HepG2 (cell line): ENCODE data around the gene GNAS.

Experiments used
- ATF1 ChIP-seq: IDR thresholded peaks from 2 replicates; pipeline ENCODE4 v1.6.1; 2016; ENCODE audit warnings: mild to moderate bottlenecking, control low read depth
- CBX5 ChIP-seq: sonication (generic); formaldehyde crosslinking; IDR thresholded peaks from 2 replicates; pipeline ENCODE4 v1.4.0; 2020; ENCODE audit warnings: missing genetic modification reagents, borderline replicate concordance
- CHCHD3 ChIP-seq: sonication (generic); formaldehyde crosslinking; IDR thresholded peaks from 2 replicates; pipeline ENCODE4 v1.8.0; 2022; ENCODE audit warnings: mild to moderate bottlenecking, missing genetic modification reagents, moderate library complexity
- CTCF ChIP-seq: sonication (generic); formaldehyde crosslinking; IDR thresholded peaks from 2 replicates; pipeline ENCODE4 v1.5.0; 2020; ENCODE audit warnings: mild to moderate bottlenecking, missing genetic modification reagents, moderate library complexity
- DMAP1 ChIP-seq: IDR thresholded peaks from 2 replicates; pipeline ENCODE4 v1.6.1; 2016
- ESRRA ChIP-seq: sonication (generic); formaldehyde crosslinking; IDR thresholded peaks from 2 replicates; pipeline ENCODE4 v1.5.1; 2020; ENCODE audit warnings: mild to moderate bottlenecking, low read depth, missing genetic modification reagents
- KDM5A ChIP-seq: fragments of 200-600 bp; sonication (generic); IDR thresholded peaks from 2 replicates; pipeline ENCODE4 v1.7.0; 2018; ENCODE audit warnings: antibody characterized with exemption, mild to moderate bottlenecking, low read length, borderline replicate concordance
- MEF2D ChIP-seq: sonication (generic); formaldehyde crosslinking; IDR thresholded peaks from 2 replicates; pipeline ENCODE4 v1.5.1; 2020; ENCODE audit warnings: mild to moderate bottlenecking, missing genetic modification reagents
- ONECUT2 ChIP-seq: sonication (generic); formaldehyde crosslinking; IDR thresholded peaks from 2 replicates; pipeline ENCODE4 v1.4.0; 2020; ENCODE audit warnings: missing genetic modification reagents
- POLR2AphosphoS5 ChIP-seq: IDR thresholded peaks from 2 replicates; pipeline ENCODE4 v1.6.1; 2012; ENCODE audit warnings: low read depth, low read length
- SOX5 ChIP-seq: IDR thresholded peaks from 2 replicates; pipeline ENCODE4 v1.6.1; 2016; ENCODE audit warnings: borderline replicate concordance
- ZNF274 ChIP-seq: sonication (generic); formaldehyde crosslinking; IDR thresholded peaks from 2 replicates; pipeline ENCODE4 v1.5.1; 2020; ENCODE audit warnings: mild to moderate bottlenecking, missing genetic modification reagents
- TF ChIP-seq, protein P1 (sequence below), 2 experiments: fragments of 450-650 bp in 1 of 2; sonication (generic) in 1 of 2; formaldehyde crosslinking; IDR thresholded peaks; 2 replicates each; pipeline versions ENCODE4 v1.5.0 to v1.8.0; 2020 to 2022; ENCODE audit warnings: mild to moderate bottlenecking in 1 of 2, missing genetic modification reagents in 1 of 2
- TF ChIP-seq, protein P2 (sequence below): sonication (generic); formaldehyde crosslinking; IDR thresholded peaks from 2 replicates; pipeline ENCODE4 v1.5.0; 2020; ENCODE audit warnings: mild to moderate bottlenecking, missing genetic modification reagents

DNA sequence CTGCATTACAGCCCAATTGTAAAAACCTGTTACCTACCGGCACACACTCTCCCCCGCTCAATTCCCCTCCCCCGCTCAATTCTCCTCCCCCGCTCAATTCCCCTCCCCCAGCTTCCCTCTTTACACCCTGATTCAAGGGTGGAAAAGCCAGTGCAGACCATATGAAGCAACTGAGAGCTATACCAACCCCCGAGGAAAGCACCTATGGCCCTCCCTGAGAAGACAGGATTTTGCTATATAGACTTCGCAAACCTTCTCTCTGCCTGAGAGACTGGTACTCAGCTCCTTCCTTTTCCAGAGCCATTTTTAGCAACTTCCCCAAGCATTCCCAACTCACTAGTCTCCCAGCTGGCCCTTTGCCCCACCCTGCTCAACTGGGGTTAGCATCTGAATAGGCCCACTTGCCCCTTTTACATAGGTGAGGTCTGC lies 9.4 kb upstream of the GNAS start:
- TF ChIP-seq CHCHD3 (no peak), CBX5 (no peak), ESRRA (CRISPR knock-in tag) (no peak), ATF1 (CRISPR knock-in tag) (no peak), ZNF274 (CRISPR knock-in tag) (no peak), CTCF (CRISPR knock-in tag) (no peak), ONECUT2 (CRISPR knock-in tag) (no peak), MEF2D (CRISPR knock-in tag) (no peak), POLR2AphosphoS5 (no peak), KDM5A (no peak), DMAP1 (CRISPR knock-in tag) (no peak), SOX5 (CRISPR knock-in tag) (no peak)
- TF ChIP-seq, protein P1, sequence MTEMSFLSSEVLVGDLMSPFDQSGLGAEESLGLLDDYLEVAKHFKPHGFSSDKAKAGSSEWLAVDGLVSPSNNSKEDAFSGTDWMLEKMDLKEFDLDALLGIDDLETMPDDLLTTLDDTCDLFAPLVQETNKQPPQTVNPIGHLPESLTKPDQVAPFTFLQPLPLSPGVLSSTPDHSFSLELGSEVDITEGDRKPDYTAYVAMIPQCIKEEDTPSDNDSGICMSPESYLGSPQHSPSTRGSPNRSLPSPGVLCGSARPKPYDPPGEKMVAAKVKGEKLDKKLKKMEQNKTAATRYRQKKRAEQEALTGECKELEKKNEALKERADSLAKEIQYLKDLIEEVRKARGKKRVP (CRISPR knock-in tag; IDR thresholded peaks at IDR 0.05): no peak
- TF ChIP-seq, protein P2, sequence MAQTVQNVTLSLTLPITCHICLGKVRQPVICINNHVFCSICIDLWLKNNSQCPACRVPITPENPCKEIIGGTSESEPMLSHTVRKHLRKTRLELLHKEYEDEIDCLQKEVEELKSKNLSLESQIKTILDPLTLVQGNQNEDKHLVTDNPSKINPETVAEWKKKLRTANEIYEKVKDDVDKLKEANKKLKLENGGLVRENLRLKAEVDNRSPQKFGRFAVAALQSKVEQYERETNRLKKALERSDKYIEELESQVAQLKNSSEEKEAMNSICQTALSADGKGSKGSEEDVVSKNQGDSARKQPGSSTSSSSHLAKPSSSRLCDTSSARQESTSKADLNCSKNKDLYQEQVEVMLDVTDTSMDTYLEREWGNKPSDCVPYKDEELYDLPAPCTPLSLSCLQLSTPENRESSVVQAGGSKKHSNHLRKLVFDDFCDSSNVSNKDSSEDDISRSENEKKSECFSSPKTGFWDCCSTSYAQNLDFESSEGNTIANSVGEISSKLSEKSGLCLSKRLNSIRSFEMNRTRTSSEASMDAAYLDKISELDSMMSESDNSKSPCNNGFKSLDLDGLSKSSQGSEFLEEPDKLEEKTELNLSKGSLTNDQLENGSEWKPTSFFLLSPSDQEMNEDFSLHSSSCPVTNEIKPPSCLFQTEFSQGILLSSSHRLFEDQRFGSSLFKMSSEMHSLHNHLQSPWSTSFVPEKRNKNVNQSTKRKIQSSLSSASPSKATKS (CRISPR knock-in tag): no peak
